Lower leg skin (tissue), 3 donors: ENCODE results near the gene PCGF1.

Source experiments
- CTCF ChIP-seq, 3 donors: fragments of 450-650 bp; IDR thresholded peaks; one replicate each; pipeline ENCODE4 v1.5.1; 2016; ENCODE audit warnings: antibody characterized with exemption in 3 of 3, mild to moderate bottlenecking in 3 of 3, moderate library complexity in 2 of 3
- POLR2A ChIP-seq, 2 donors: fragments of 450-650 bp; IDR thresholded peaks; one replicate each; pipeline ENCODE4 v1.6.1; 2016 to 2017; ENCODE audit warnings: antibody characterized with exemption in 2 of 2, mild to moderate bottlenecking in 1 of 2, moderate library complexity in 1 of 2

GRCh38 chr2:74556831-74557370 is 49.4 kb upstream of the PCGF1 start:
- no peak for TF ChIP-seq POLR2A (IDR thresholded peaks at IDR 0.05)
- no peak for TF ChIP-seq CTCF (IDR thresholded peaks at IDR 0.05)
